Stimulated activated CD4-positive, alpha-beta T cell treated with anti-CD3 and anti-CD28 coated beads, Interleukin-12 subunit alpha, Interleukin-12 subunit beta, amount 100 ng/mL, for 4 hours (primary cell): Measurements from ENCODE around the gene POR.

Experiments used
- DNase-seq: peaks from one replicate; pipeline ENCODE4 v3.0.0-alpha.2; 2020

The POR gene

DNA sequence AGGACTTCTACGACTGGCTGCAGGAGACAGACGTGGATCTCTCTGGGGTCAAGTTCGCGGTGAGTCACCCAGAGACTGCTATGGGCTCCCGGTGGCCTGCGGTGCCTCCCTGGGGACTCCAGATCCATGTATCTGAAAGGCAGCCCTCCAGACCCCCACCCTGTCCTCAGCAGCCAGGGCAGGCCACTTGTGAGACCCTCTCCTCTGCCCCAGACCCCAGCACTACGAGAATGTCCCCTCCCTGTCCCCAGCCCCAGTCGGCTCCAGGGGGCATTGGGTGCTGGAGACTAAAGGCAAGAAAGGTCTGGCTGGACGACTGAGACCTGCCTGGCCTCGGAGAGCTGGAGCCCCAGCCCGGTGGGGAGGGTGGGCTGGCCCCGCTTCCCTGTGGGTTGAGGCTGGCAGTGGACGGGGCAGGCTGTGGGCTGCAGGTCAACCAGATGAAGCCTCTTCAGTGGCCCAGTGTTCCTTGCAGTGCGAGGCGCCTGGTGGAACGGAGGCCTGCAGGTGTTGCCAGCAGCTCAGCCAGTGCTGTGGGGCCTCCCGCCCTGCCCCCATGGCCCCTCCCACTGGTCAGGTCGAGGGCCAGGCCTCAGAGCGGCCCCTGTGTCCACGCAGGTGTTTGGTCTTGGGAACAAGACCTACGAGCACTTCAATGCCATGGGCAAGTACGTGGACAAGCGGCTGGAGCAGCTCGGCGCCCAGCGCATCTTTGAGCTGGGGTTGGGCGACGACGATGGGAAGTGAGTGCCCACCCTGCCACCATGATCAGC, 65.7 kb downstream of the POR start:
- DNase-seq: no peak

DNA sequence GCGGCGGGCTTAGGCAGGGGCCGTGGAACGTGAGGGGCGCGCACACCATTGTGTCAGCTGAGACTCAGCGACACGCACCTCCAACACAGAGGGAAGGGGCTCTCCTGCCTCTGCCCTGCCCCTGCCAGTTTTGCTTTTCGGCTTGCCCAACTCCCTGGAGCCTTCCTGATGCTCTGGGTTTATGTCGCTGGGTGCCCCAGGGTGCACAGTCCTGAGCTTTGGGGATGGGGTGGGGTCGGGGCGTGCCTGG, 66.2 kb downstream of the POR start:
- no peak for DNase-seq

DNA sequence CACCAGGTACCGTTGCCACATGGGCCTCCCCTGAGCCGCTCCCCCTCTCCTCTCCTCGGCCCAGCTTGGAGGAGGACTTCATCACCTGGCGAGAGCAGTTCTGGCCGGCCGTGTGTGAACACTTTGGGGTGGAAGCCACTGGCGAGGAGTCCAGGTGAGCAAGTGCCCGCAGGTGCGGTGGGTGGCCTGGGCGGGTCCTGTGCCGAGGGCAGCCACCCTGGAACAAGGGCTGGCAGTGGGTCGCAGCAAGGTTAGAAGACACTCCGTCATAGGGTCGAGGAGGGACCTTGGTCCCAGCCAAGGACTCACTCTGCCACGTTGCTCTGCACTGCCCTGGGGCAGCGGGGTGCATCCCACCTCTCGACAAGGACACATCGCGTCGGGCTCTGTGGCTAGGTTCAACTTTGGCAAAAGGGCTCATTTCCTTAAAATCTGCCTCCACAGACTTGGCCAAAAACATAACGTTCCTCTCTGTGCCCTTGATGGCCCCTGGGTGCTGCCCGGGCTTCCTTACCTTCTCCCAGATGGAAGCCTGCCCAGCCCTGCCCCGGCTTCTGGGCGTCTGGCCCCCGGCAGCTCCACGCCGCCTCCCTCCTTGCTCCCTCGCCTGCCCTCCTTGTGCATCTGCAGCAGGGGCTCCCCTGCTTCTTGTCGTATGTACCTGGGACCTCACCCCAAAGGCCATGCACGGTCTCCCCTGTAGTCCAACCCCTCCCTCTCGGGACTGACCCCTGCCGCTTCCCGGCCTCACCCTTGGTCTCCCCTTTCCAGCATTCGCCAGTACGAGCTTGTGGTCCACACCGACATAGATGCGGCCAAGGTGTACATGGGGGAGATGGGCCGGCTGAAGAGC, 66.7 kb downstream of the POR start:
- DNase-seq: no peak

- DNase-seq: no peak
Observed at GRCh38 chr7:75982306-75983064, 67.5 kb downstream of the POR start.

- no peak for DNase-seq
Observed at GRCh38 chr7:75983471-75984129, 68.6 kb downstream of the POR start.

DNA sequence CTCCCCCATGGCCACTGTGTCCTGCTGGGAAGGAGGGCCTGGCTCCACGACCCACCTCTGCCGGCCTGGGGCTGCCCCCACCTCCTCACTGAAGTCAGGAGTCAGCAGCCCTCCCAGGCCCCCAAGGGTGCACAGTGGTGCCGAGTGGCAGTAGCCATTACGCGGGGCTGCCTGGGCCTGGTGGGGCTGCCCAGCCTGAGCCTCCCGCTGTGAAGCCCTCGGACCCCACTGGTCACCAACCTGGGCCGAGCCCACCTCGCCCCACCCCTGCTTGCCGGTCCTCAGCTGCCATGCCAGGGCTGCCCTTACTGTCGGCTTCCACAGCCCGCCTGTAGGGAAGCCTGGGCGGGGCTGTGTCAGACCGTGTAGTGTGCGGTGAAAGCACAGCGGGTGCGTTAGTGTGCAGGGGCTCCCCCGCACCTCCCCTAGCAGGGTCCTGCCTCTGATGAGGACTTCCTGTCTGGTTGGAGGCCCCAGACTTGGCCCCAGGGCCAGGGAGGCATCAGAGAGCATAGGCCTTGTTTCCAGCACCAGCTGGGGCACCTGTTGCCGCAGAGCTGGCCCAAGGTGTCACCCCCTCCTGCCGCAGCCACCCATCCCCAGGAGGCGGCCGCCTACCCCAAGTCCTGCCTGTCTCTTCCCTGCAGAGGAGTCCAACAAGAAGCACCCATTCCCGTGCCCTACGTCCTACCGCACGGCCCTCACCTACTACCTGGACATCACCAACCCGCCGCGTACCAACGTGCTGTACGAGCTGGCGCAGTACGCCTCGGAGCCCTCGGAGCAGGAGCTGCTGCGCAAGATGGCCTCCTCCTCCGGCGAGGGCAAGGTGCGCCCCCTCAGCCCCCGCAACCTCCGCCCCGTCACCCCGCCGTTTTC, 69.4 kb downstream of the POR start:
- no peak for DNase-seq

- DNase-seq: no peak
Observed at GRCh38 chr7:75985009-75985517, 70.1 kb downstream of the POR start.

DNA sequence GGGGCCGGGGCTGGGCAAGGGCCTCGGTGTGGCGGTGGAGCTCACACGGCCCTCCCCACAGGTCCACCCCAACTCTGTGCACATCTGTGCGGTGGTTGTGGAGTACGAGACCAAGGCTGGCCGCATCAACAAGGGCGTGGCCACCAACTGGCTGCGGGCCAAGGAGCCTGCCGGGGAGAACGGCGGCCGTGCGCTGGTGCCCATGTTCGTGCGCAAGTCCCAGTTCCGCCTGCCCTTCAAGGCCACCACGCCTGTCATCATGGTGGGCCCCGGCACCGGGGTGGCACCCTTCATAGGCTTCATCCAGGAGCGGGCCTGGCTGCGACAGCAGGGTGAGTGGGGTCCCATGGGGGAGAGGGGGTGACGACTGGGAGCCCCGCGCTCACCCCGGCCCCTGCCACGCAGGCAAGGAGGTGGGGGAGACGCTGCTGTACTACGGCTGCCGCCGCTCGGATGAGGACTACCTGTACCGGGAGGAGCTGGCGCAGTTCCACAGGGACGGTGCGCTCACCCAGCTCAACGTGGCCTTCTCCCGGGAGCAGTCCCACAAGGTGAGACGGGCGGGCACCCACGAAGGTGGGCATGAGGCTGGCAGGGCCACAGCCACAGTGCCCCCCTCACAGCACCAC, 70.7 kb downstream of the POR start:
- no peak for DNase-seq

GRCh38 chr7:75986147-75986781, 71.3 kb downstream of the POR start:
- DNase-seq: no peak

GRCh38 chr7:75987026-75987804, 72.3 kb downstream of the POR start:
- DNase-seq: no peak

DNA sequence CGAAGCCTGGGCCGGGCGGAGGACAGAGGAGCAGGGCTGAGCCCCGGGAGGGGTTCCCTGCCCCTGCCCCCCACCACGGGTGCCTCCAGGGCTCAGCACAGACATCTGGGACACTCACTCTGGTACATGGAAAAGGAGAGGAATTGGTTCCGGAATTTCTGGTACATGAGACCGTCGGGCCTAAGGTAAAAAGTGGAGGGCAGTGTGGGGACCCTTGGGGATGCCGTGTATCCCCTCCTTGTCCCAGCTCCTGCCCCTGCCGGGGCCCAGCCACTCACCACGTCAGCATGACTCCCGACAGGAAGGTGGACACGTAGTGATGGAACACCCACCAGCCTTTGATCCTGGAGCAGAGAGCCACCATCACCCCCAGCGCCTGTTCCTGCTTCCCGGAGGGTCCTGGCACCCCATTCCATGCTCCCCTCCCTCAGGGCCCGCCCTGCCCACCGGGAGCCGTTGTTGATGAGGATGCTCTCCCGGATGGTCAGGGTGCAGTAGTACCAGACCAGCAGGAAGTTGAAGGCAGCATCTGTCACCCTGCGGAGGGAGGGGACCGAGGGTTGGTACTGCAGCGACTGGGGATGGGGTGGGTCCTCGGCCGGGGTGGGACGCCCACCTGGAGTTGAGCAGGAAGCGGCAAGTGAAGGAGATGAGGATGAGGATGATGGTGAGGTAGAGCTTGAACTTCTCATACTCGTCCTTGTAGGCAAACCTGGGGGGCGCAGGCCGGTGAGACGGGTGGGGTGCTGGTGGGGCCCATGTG, 73.0 kb downstream of the POR start:
- no peak for DNase-seq

- DNase-seq: no peak
Observed at GRCh38 chr7:75988568-75989499, 73.9 kb downstream of the POR start.

GRCh38 chr7:75989500-75990388, 74.8 kb downstream of the POR start:
- no peak for DNase-seq

GRCh38 chr7:75991531-75992082, 76.7 kb downstream of the POR start:
- DNase-seq: no peak

GRCh38 chr7:75992083-75992755, 77.3 kb downstream of the POR start:
- no peak for DNase-seq
